HG03342 (cell line): ENCODE data around the gene MT1M.

Experiments used
- ATAC-seq: cut with Tn5 transposase; IDR thresholded peaks from one replicate; pipeline ENCODE4 v1.9.1; 2021; ENCODE audit warnings: mild to moderate bottlenecking, moderate library complexity; ENCODE audit not compliant: unreplicated experiment

Gene MT1M

GRCh38 chr16:56625943-56626654 is 6.4 kb upstream of the MT1M start:
- ATAC-seq: no peak

- no peak for ATAC-seq
Measured at GRCh38 chr16:56626685-56627084, 5.8 kb upstream of the MT1M start.

GRCh38 chr16:56628486-56629350 is 3.7 kb upstream of the MT1M start:
- ATAC-seq: no peak

- ATAC-seq: no peak
Measured at GRCh38 chr16:56629531-56629930, 2.9 kb upstream of the MT1M start.

- peak; percentile 83 for ATAC-seq
Measured at GRCh38 chr16:56630134-56630533, 2.3 kb upstream of the MT1M start.

GRCh38 chr16:56631197-56631596 is 1.3 kb upstream of the MT1M start:
- no peak for ATAC-seq

GRCh38 chr16:56631832-56632155 is 665 bp upstream of the MT1M start:
- no peak for ATAC-seq

GRCh38 chr16:56632848-56633365 is 448 bp downstream of the MT1M start:
- no peak for ATAC-seq

GRCh38 chr16:56633535-56633934 is 1.1 kb downstream of the MT1M start:
- ATAC-seq: no peak

- ATAC-seq: no peak
Measured at GRCh38 chr16:56634715-56635440, 2.4 kb downstream of the MT1M start.

- ATAC-seq: no peak
Measured at GRCh38 chr16:56635441-56635967, 3.0 kb downstream of the MT1M start.

GRCh38 chr16:56636616-56637413 is 4.4 kb downstream of the MT1M start:
- ATAC-seq: no peak

- no peak for ATAC-seq
Measured at GRCh38 chr16:56637814-56638750, 5.6 kb downstream of the MT1M start, which contains the start of gene MT1A. TSS of gene MT1A (plus strand) at chr16:56638666. CDS start at chr16:56638739, 73 bp downstream.

GRCh38 chr16:56639045-56639444 is 6.6 kb downstream of the MT1M start:
- no peak for ATAC-seq

GRCh38 chr16:56640076-56640475 is 7.6 kb downstream of the MT1M start:
- ATAC-seq: no peak

- no peak for ATAC-seq
Measured at GRCh38 chr16:56641166-56641565, 8.7 kb downstream of the MT1M start.

GRCh38 chr16:56643080-56643778 is 10.8 kb downstream of the MT1M start:
- no peak for ATAC-seq

- no peak for ATAC-seq
Measured at GRCh38 chr16:56643833-56644232, 11.4 kb downstream of the MT1M start.

GRCh38 chr16:56645311-56645710 is 12.9 kb downstream of the MT1M start:
- no peak for ATAC-seq
